Measurements from ENCODE around the gene CHST8. TPM values are rescaled to one million over a fixed set of nuclear protein-coding genes. Genes with fewer than 3 reads are reported as not detected.
A peak's percentile ranks its signal among the peaks of the same experiment; 100 is the strongest.

CHST8 gene
- total and polyA plus RNA-seq, 8 donors = 0.23 to 25.5 TPM; not detected in 6

- H3K36me3 ChIP-seq = no peaks in the 10 kb centered on the region
- intact Hi-C loops (cut with DNase I; ENCODE audit: low total_unique reads) = loop anchor here (5.0 to 10.0 kb wide), 2 partner anchors 346 to 528 kb away; no protein-coding TSS in a partner anchor
- 92 to 97% (median 93%) methylated on average over 16 to 23 of the region's 23 CpGs for WGBS, 5 donors
Observed at GRCh38 chr19:33772858-33773180, 151.1 kb downstream of the CHST8 start.

GRCh38 chr19:33773704-33774624 is 152.2 kb downstream of the CHST8 start:
- H3K9me3 ChIP-seq = no peaks in the 10 kb centered on the region
- peak in 1 of 2 donors; percentile 50 for DNase-seq
- WGBS, 5 donors = 30 to 49% (median 34%) methylated on average over 4 to 6 of the region's 6 CpGs
- H3K4me1 ChIP-seq = peaks cover 6 to 19% (median 15%) of the 10 kb centered on the region in 4 donors
- no peaks in the 10 kb centered on the region for H3K36me3 ChIP-seq
- TF ChIP-seq POLR2AphosphoS5 (IDR thresholded peaks at IDR 0.05) (no peak), POLR2A (IDR thresholded peaks at IDR 0.05) (no peak), EP300 (IDR thresholded peaks at IDR 0.05) (no peak), CTCF (IDR thresholded peaks at IDR 0.05) (no peak)
- intact Hi-C loops (cut with DNase I; ENCODE audit: low total_unique reads) = loop anchor here (5.0 to 10.0 kb wide), 2 partner anchors 347 to 529 kb away; no protein-coding TSS in a partner anchor
- peaks cover 0 to 61% (median 13%) of the 10 kb centered on the region in 3 donors for H3K27me3 ChIP-seq
- no peak overlapping the region for H3K4me3 ChIP-seq
- H3K27ac ChIP-seq = no peak overlapping the region

More at GRCh38 chr19:33772858-33773180, 151.1 kb downstream of the CHST8 start:
- no peak overlapping the region for H3K4me3 ChIP-seq
- H3K9me3 ChIP-seq = no peaks in the 10 kb centered on the region
- no peak for TF ChIP-seq POLR2AphosphoS5 (IDR thresholded peaks at IDR 0.05)
- TF ChIP-seq EP300 (IDR thresholded peaks at IDR 0.05) = no peak
- TF ChIP-seq POLR2A (IDR thresholded peaks at IDR 0.05) = no peak
- no peak for TF ChIP-seq CTCF (IDR thresholded peaks at IDR 0.05)
- peaks cover 0 to 61% (median 8%) of the 10 kb centered on the region in 3 donors for H3K27me3 ChIP-seq
- DNase-seq = no peak
- peaks cover 0 to 8% (median 5%) of the 10 kb centered on the region in 4 donors for H3K4me1 ChIP-seq
- no peak overlapping the region for H3K27ac ChIP-seq

- Histone ChIP-seq H3K27me3 (peaks cover 0 to 61% (median 21%) of the 10 kb centered on the region in 3 donors), H3K4me1 (peaks cover 6 to 24% (median 17%) of the 10 kb centered on the region in 4 donors), H3K9me3 (no peaks in the 10 kb centered on the region), H3K36me3 (no peaks in the 10 kb centered on the region), H3K27ac (no peak overlapping the region), H3K4me3 (no peak overlapping the region)
- intact Hi-C loops (cut with DNase I; ENCODE audit: low total_unique reads) = loop anchor here (5.0 to 10.0 kb wide), 3 partner anchors 223 to 530 kb away; no protein-coding TSS in a partner anchor
- DNase-seq = no peak
- no peak for TF ChIP-seq CTCF (IDR thresholded peaks at IDR 0.05)
- no peak for TF ChIP-seq EP300 (IDR thresholded peaks at IDR 0.05)
- no peak for TF ChIP-seq POLR2A (IDR thresholded peaks at IDR 0.05)
- TF ChIP-seq POLR2AphosphoS5 (IDR thresholded peaks at IDR 0.05) = no peak
- WGBS, 5 donors = 74 to 80% (median 77%) methylated on average over 1 to 6 of the region's 6 CpGs
Observed at GRCh38 chr19:33774751-33775150, 153.0 kb downstream of the CHST8 start.

GRCh38 chr19:33775731-33776487 is 154.2 kb downstream of the CHST8 start:
- H3K4me1 ChIP-seq = peaks cover 6 to 25% (median 19%) of the 10 kb centered on the region in 4 donors
- H3K27ac ChIP-seq = no peak overlapping the region
- 78 to 88% (median 82%) methylated on average over 9 of the region's 9 CpGs for WGBS, 5 donors
- no peaks in the 10 kb centered on the region for H3K9me3 ChIP-seq
- H3K27me3 ChIP-seq = peaks cover 0 to 61% (median 27%) of the 10 kb centered on the region in 3 donors
- H3K36me3 ChIP-seq = no peaks in the 10 kb centered on the region
- TF ChIP-seq CTCF (IDR thresholded peaks at IDR 0.05) (no peak), POLR2A (IDR thresholded peaks at IDR 0.05) (no peak), POLR2AphosphoS5 (IDR thresholded peaks at IDR 0.05) (no peak), EP300 (IDR thresholded peaks at IDR 0.05) (no peak)
- no peak for DNase-seq
- intact Hi-C loops (cut with DNase I; ENCODE audit: low total_unique reads) = loop anchor here (5.0 to 10.0 kb wide), 2 partner anchors 221 to 531 kb away; no protein-coding TSS in a partner anchor
- H3K4me3 ChIP-seq = no peak overlapping the region
